ENCODE results near the gene FOXP1. TPM values are rescaled to one million over a fixed set of nuclear protein-coding genes. Genes with fewer than 3 reads are reported as not detected.

FOXP1 gene
- total and polyA plus RNA-seq, 2 experiments from 2014 or later, result 37.4 to 59.9 TPM

- Histone ChIP-seq H3K27me3 (replicated peaks; ENCODE audit: insufficient read depth) (no peaks in the 10 kb centered on the region), H3K4me2 (ENCODE audit: unreplicated experiment) (no peak overlapping the region), H3K79me2 (ENCODE audit: insufficient read depth) (peaks cover 95% of the 10 kb centered on the region), H3K4me3 (no peak overlapping the region), H3F3A (ENCODE audit: insufficient read depth) (peaks cover 4% of the 10 kb centered on the region; the same call in 1 of the 2 replicates), H3K4me1 (ENCODE audit: insufficient read depth) (no peaks in the 10 kb centered on the region), H3K27ac (no peak overlapping the region), H4K20me1 (ENCODE audit: insufficient read depth) (no peaks in the 10 kb centered on the region), H2AFZ (no peak overlapping the region), H3K9me2 (ENCODE audit: insufficient read depth) (no peaks in the 10 kb centered on the region), H3K9me3 (ENCODE audit: low read depth) (no peaks in the 10 kb centered on the region), H3K9ac (no peak overlapping the region), H3K36me3 (ENCODE audit: low read depth) (peaks cover 4% of the 10 kb centered on the region; the same call in 1 of the 2 replicates)
- in situ Hi-C loops (cut with MboI), result no loop called here
- peak; percentile 50 for DNase-seq
- TF ChIP-seq EZH2phosphoT487 (IDR thresholded peaks at IDR 0.05; ENCODE audit: insufficient read depth, low read depth) (no peak), EZH2 (IDR thresholded peaks at IDR 0.05; ENCODE audit: insufficient read depth, poor library complexity, severe bottlenecking) (no peak)
- WGBS, 2 experiments (ENCODE audit: low coverage in 1 of 2, low lambda C conversion rate in 2 of 2, missing lambda C conversion rate in 2 of 2), result 79 to 82% methylated on average over 9 of the region's 9 CpGs
These were observed 576.4 kb downstream of the FOXP1 start for GRCh38 chr3:71006810-71007785.

GRCh38 chr3:71005702-71006321 lies 577.7 kb downstream of the FOXP1 start:
- Histone ChIP-seq H4K20me1 (ENCODE audit: insufficient read depth) (no peaks in the 10 kb centered on the region), H3K9ac (no peak overlapping the region), H2AFZ (no peak overlapping the region), H3K4me2 (ENCODE audit: unreplicated experiment) (no peak overlapping the region), H3F3A (ENCODE audit: insufficient read depth) (peaks cover 4% of the 10 kb centered on the region; the same call in 1 of the 2 replicates), H3K4me3 (no peak overlapping the region), H3K27me3 (replicated peaks; ENCODE audit: insufficient read depth) (no peaks in the 10 kb centered on the region), H3K9me2 (ENCODE audit: insufficient read depth) (no peaks in the 10 kb centered on the region), H3K36me3 (ENCODE audit: low read depth) (no peaks in the 10 kb centered on the region), H3K79me2 (ENCODE audit: insufficient read depth) (peaks cover 95% of the 10 kb centered on the region), H3K4me1 (ENCODE audit: insufficient read depth) (no peaks in the 10 kb centered on the region), H3K9me3 (ENCODE audit: low read depth) (no peaks in the 10 kb centered on the region), H3K27ac (no peak overlapping the region)
- in situ Hi-C loops (cut with MboI), result no loop called here
- DNase-seq, result no peak
- no peak for TF ChIP-seq EZH2 (IDR thresholded peaks at IDR 0.05; ENCODE audit: insufficient read depth, poor library complexity, severe bottlenecking)
- WGBS, 2 experiments (ENCODE audit: low coverage in 1 of 2, low lambda C conversion rate in 2 of 2, missing lambda C conversion rate in 2 of 2), result 81 to 83% methylated on average over 10 of the region's 10 CpGs

GRCh38 chr3:71003511-71003910 lies 580.0 kb downstream of the FOXP1 start:
- no peaks in the 10 kb centered on the region for H3K9me3 ChIP-seq (ENCODE audit: low read depth)
- DNase-seq, result no peak
- no peak overlapping the region for H3K4me3 ChIP-seq
- no peaks in the 10 kb centered on the region for H3K36me3 ChIP-seq (ENCODE audit: low read depth)
- peaks cover 79% of the 10 kb centered on the region for H3K79me2 ChIP-seq (ENCODE audit: insufficient read depth)
- no peak overlapping the region for H3K27ac ChIP-seq
- H3K9ac ChIP-seq, result no peak overlapping the region
- H3K4me1 ChIP-seq (ENCODE audit: insufficient read depth), result peaks cover 12% of the 10 kb centered on the region
- no peak overlapping the region for H3K4me2 ChIP-seq (ENCODE audit: unreplicated experiment)
- TF ChIP-seq EZH2phosphoT487 (IDR thresholded peaks at IDR 0.05; ENCODE audit: insufficient read depth, low read depth) (no peak), EZH2 (IDR thresholded peaks at IDR 0.05; ENCODE audit: insufficient read depth, poor library complexity, severe bottlenecking) (no peak)
- 98 to 99% methylated on average over 6 of the region's 6 CpGs for WGBS, 2 experiments (ENCODE audit: low coverage in 1 of 2, low lambda C conversion rate in 2 of 2, missing lambda C conversion rate in 2 of 2)
- no peaks in the 10 kb centered on the region for H3K27me3 ChIP-seq (replicated peaks; ENCODE audit: insufficient read depth)
- peaks cover 12% of the 10 kb centered on the region; the same call in 1 of the 2 replicates for H3F3A ChIP-seq (ENCODE audit: insufficient read depth)
- H3K9me2 ChIP-seq (ENCODE audit: insufficient read depth), result no peaks in the 10 kb centered on the region
- in situ Hi-C loops (cut with MboI), result no loop called here
- H2AFZ ChIP-seq, result no peak overlapping the region
- no peaks in the 10 kb centered on the region for H4K20me1 ChIP-seq (ENCODE audit: insufficient read depth)

GRCh38 chr3:71002298-71002697 lies 581.2 kb downstream of the FOXP1 start:
- no peak overlapping the region for H3K9ac ChIP-seq
- no peak for TF ChIP-seq EZH2 (IDR thresholded peaks at IDR 0.05; ENCODE audit: insufficient read depth, poor library complexity, severe bottlenecking)
- no peak for TF ChIP-seq EZH2phosphoT487 (IDR thresholded peaks at IDR 0.05; ENCODE audit: insufficient read depth, low read depth)
- no peak overlapping the region for H3K4me3 ChIP-seq
- in situ Hi-C loops (cut with MboI), result no loop called here
- H3K79me2 ChIP-seq (ENCODE audit: insufficient read depth), result peaks cover 79% of the 10 kb centered on the region
- no peaks in the 10 kb centered on the region for H3K9me3 ChIP-seq (ENCODE audit: low read depth)
- no peak overlapping the region for H2AFZ ChIP-seq
- H3K9me2 ChIP-seq (ENCODE audit: insufficient read depth), result no peaks in the 10 kb centered on the region
- no peak for DNase-seq
- peaks cover 12% of the 10 kb centered on the region; the same call in 1 of the 2 replicates for H3F3A ChIP-seq (ENCODE audit: insufficient read depth)
- H3K4me1 ChIP-seq (ENCODE audit: insufficient read depth), result peaks cover 12% of the 10 kb centered on the region
- no peaks in the 10 kb centered on the region for H4K20me1 ChIP-seq (ENCODE audit: insufficient read depth)
- no peaks in the 10 kb centered on the region for H3K27me3 ChIP-seq (replicated peaks; ENCODE audit: insufficient read depth)
- WGBS, 2 experiments (ENCODE audit: low coverage in 1 of 2, low lambda C conversion rate in 2 of 2, missing lambda C conversion rate in 2 of 2), result 96% methylated on average over 2 of the region's 2 CpGs
- H3K4me2 ChIP-seq (ENCODE audit: unreplicated experiment), result no peak overlapping the region
- H3K36me3 ChIP-seq (ENCODE audit: low read depth), result no peaks in the 10 kb centered on the region
- no peak overlapping the region for H3K27ac ChIP-seq
